ENCODE results near the gene PFN3. TPM values are rescaled to one million over a fixed set of nuclear protein-coding genes. Genes with fewer than 3 reads are reported as not detected.
A peak's percentile ranks its signal among the peaks of the same experiment; 100 is the strongest.

Gene PFN3
- total RNA-seq, 1 donor from 2014 or later, result not detected

DNA sequence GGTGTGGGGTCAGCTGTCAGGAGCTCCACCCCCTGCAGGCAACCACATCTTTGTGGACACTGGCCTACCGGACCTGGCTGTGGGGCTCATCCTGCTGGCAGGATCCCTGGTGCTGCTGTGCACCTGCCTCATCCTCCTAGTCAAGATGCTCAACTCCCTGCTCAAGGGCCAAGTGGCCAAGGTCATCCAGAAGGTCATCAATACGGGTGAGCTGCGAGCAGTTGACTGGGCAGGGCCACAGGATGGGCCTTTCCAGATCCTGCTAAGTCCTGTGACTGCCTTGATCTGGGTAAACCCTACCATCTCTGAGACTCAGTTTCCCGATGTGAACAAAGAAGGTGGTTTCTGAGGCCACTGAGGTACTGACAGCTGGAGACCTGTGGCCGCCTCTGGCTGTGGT lies 6.5 kb downstream of the PFN3 start:
- no peak for TF ChIP-seq CTCF (IDR thresholded peaks at IDR 0.05; ENCODE audit: unreplicated experiment)
- Mint-ChIP-seq H3K27ac (no peak overlapping the region), H3K4me1 (ENCODE audit: low read depth) (peaks cover 1% of the 10 kb centered on the region), H3K36me3 (ENCODE audit: insufficient read depth) (no peaks in the 10 kb centered on the region), H3K27me3 (peaks cover 38% of the 10 kb centered on the region), H3K9me3 (ENCODE audit: low read depth) (no peaks in the 10 kb centered on the region), H3K4me3 (ENCODE audit: low read depth) (no peak overlapping the region)
- no peak for DNase-seq (ENCODE audit: low spot score, unreplicated experiment)

DNA sequence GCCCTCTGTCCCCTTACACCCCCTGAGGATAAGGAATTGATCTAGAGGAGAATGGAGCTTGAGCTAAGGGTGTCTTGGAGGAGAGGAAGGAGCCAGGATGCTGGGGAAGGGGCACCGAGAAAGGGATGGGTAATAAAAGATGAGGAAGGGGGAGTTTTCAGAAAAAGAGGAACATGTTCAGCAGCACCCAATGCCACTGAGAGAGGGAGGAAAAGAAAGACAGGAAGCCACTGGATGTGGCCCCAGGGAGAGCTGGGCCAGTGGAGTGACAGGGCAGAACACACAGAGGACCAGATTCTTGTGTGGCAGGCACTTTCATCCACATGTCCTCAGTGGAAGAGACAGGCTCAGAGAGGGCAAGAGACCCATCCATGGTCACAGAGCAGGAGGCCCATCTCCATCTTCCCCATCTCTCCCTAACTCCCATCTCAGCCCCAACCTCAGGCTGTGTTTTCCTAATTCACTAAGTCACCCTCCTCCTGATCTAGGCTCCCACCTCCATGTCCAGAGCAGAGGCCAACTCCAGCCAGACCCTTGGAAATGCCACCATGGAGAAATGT lies 7.2 kb downstream of the PFN3 start:
- Mint-ChIP-seq H3K4me1 (ENCODE audit: low read depth) (peaks cover 1% of the 10 kb centered on the region), H3K27me3 (peaks cover 40% of the 10 kb centered on the region), H3K36me3 (ENCODE audit: insufficient read depth) (no peaks in the 10 kb centered on the region), H3K4me3 (ENCODE audit: low read depth) (no peak overlapping the region), H3K9me3 (ENCODE audit: low read depth) (no peaks in the 10 kb centered on the region), H3K27ac (no peak overlapping the region)
- no peak for TF ChIP-seq CTCF (IDR thresholded peaks at IDR 0.05; ENCODE audit: unreplicated experiment)
- no peak for DNase-seq (ENCODE audit: low spot score, unreplicated experiment)

DNA sequence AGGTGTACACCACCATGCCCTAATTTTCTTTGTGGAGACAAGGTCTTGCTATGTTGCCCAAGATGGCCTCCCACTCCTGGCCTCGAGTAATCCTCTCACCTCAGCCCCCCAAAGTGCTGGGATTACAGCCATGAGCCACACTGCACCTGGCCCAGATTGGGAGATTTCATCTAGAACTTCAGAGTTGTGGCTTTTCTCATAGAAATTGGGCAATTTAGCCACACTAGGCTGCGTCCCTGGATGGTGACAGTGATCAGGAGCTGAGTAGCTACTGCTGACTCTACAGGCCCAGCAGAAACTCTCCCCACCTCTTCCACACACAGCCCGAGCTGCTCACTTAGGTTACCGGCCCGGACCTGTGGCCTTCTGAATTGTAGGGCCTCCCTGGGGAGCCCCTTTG lies 7.7 kb downstream of the PFN3 start:
- Mint-ChIP-seq H3K27me3 (peaks cover 42% of the 10 kb centered on the region), H3K36me3 (ENCODE audit: insufficient read depth) (no peaks in the 10 kb centered on the region), H3K27ac (no peak overlapping the region), H3K9me3 (ENCODE audit: low read depth) (no peaks in the 10 kb centered on the region), H3K4me3 (ENCODE audit: low read depth) (no peak overlapping the region), H3K4me1 (ENCODE audit: low read depth) (peaks cover 1% of the 10 kb centered on the region)
- no peak for DNase-seq (ENCODE audit: low spot score, unreplicated experiment)
- TF ChIP-seq CTCF (IDR thresholded peaks at IDR 0.05; ENCODE audit: unreplicated experiment), result no peak

- Mint-ChIP-seq H3K27ac (peak overlapping the region; percentile 83), H3K4me1 (ENCODE audit: low read depth) (peaks cover 1% of the 10 kb centered on the region), H3K27me3 (peaks cover 32% of the 10 kb centered on the region), H3K36me3 (ENCODE audit: insufficient read depth) (no peaks in the 10 kb centered on the region), H3K9me3 (ENCODE audit: low read depth) (no peaks in the 10 kb centered on the region), H3K4me3 (ENCODE audit: low read depth) (no peak overlapping the region)
- peak; percentile 90 for TF ChIP-seq CTCF (IDR thresholded peaks at IDR 0.05; ENCODE audit: unreplicated experiment)
- peak; percentile 85 for DNase-seq (ENCODE audit: low spot score, unreplicated experiment)
Measured at GRCh38 chr5:177390363-177391300, 9.8 kb downstream of the PFN3 start.

DNA sequence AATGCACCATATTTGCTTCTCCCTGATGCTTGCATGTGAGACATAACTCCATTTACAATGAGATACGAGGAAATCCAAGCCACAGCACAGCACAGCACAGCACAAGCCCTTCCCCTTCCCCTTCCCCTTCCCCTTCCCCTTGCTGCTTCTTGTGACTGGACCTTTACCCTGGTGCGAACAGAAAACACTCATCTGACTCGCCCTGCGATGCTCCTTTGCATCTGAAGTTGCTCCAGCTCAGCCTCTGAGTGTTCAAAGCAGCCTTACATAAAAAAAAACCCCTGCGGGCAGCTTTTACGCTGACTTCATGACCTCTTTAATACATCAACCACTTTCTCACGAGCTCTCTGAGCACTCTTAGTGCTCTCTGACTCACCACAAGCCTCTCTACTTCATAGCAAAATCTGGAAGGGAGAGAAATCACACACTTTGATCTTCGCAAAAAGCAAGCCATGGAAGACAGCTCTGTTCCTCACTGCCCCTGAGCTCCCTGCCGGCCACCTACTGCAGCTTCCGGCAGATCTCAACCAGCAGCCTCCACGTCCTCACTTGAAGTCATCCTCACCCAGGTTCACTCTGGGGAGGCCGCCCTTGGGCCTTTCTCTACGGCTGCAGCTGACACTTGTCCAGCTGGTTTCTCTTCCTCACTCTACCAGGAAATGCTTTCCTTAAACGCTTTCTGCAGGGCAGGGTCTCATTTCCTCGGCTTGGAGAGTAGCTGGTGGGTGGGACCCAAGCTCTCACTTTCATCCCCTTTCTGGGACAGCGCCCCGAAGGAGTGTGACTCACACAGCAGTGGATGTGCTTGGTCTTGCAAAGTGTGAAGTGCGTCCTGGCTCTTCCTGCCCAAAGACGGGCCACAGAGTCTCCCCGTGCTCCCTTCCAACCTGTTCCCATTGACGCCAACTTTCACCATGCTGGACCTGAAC lies 11.0 kb downstream of the PFN3 start:
- Mint-ChIP-seq H3K9me3 (ENCODE audit: low read depth) (no peaks in the 10 kb centered on the region), H3K4me1 (ENCODE audit: low read depth) (peaks cover 1% of the 10 kb centered on the region), H3K36me3 (ENCODE audit: insufficient read depth) (no peaks in the 10 kb centered on the region), H3K27me3 (peaks cover 33% of the 10 kb centered on the region), H3K4me3 (ENCODE audit: low read depth) (no peak overlapping the region), H3K27ac (no peak overlapping the region)
- DNase-seq (ENCODE audit: low spot score, unreplicated experiment), result no peak
- TF ChIP-seq CTCF (IDR thresholded peaks at IDR 0.05; ENCODE audit: unreplicated experiment), result no peak

All from progenitor cell of endocrine pancreas (in vitro differentiated cells).